PC-9 (cell line): ENCODE data around the gene ZNF776.

Experiments
- CTCF ChIP-seq: fragments of 200-600 bp; sonication (generic); conservative IDR thresholded peaks from 2 replicates; pipeline ENCODE4 v1.6.1; 2017; ENCODE audit warnings: mixed run types, antibody characterized with exemption, mild to moderate bottlenecking, moderate library complexity
- EZH2 ChIP-seq: fragments of 200-600 bp; sonication (generic); IDR thresholded peaks from 2 replicates; pipeline ENCODE4 v1.8.0; 2017; ENCODE audit warnings: antibody characterized with exemption, low read depth

DNA sequence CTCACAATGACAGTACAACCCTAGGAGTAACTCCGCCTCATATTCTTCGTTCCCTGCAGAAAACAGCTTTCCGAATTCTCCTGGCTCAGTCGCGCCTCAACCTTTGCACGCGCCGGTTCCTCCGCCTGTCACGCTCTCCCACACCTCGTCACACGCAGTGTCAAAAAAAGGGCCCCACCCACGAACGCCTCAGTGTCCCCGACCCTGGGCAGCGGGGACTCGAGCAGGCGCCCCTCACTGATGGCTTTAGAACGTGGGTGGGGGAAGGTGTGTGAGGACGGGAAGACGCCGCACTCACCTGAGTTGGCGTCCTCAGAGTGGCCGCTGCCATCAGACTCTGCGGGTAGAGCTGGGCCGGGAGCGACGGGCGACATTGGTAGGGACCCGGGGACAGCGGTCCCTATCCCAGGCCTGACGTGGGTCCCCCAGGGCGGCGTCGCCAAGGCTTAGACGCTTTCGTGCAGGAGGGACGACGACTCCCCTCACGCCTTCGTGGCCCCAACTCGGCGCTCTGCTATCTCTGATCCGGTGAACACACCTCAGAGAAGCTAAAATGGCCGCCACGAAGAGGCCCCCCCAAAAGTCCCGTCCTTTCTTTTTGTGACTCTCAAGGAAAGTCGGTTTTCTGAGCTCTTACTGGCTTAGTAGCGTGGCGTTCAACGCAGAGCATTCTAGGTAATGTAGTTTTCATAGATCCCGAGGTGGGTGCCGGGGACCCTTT is 37.8 kb upstream of the ZNF776 start, which contains the start of gene ZNF154:
- TF ChIP-seq CTCF (no peak), EZH2 (no peak)
